GM12874 (cell line): ENCODE data around the gene PTCHD4.

Experiments used
- TF ChIP-seq, protein P1 (sequence below): IDR thresholded peaks from 2 replicates; pipeline ENCODE4 v1.5.1; 2011; ENCODE audit warnings: low read depth, mild to moderate bottlenecking, control low read depth, low read length, moderate library complexity; ENCODE audit not compliant: insufficient read depth

PTCHD4 gene

GRCh38 chr6:48075181-48075580 lies 35.8 kb downstream of the PTCHD4 start:
- TF ChIP-seq, protein P1, sequence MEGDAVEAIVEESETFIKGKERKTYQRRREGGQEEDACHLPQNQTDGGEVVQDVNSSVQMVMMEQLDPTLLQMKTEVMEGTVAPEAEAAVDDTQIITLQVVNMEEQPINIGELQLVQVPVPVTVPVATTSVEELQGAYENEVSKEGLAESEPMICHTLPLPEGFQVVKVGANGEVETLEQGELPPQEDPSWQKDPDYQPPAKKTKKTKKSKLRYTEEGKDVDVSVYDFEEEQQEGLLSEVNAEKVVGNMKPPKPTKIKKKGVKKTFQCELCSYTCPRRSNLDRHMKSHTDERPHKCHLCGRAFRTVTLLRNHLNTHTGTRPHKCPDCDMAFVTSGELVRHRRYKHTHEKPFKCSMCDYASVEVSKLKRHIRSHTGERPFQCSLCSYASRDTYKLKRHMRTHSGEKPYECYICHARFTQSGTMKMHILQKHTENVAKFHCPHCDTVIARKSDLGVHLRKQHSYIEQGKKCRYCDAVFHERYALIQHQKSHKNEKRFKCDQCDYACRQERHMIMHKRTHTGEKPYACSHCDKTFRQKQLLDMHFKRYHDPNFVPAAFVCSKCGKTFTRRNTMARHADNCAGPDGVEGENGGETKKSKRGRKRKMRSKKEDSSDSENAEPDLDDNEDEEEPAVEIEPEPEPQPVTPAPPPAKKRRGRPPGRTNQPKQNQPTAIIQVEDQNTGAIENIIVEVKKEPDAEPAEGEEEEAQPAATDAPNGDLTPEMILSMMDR, result no peak

GRCh38 chr6:48073976-48074767 lies 36.8 kb downstream of the PTCHD4 start:
- TF ChIP-seq, protein P1, result no peak

- TF ChIP-seq, protein P1, result no peak
Measured at GRCh38 chr6:48071833-48072232, 39.2 kb downstream of the PTCHD4 start.

- TF ChIP-seq, protein P1, result no peak
Measured at GRCh38 chr6:48069280-48069679, 41.7 kb downstream of the PTCHD4 start.

GRCh38 chr6:48068278-48069251 lies 42.4 kb downstream of the PTCHD4 start:
- TF ChIP-seq, protein P1, result no peak

DNA sequence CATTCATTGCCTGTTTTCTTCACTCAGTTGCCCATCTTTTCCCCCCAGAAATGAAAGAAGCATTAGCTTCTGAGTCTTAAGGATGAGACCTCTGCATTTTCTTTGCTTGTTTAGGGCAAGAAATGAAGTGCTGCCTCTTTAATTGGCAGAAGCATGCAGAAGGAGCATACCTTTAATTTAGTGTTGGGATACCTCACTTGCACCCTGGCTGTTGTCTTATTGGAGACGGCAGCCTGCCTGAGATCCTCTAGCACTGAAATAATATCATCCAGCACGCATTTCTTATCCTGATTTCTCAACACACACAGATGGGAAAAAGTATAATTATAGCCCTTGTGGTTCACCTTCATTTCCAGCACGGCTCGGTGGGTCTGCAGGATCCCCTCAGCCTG lies 43.1 kb downstream of the PTCHD4 start:
- TF ChIP-seq, protein P1, result no peak

DNA sequence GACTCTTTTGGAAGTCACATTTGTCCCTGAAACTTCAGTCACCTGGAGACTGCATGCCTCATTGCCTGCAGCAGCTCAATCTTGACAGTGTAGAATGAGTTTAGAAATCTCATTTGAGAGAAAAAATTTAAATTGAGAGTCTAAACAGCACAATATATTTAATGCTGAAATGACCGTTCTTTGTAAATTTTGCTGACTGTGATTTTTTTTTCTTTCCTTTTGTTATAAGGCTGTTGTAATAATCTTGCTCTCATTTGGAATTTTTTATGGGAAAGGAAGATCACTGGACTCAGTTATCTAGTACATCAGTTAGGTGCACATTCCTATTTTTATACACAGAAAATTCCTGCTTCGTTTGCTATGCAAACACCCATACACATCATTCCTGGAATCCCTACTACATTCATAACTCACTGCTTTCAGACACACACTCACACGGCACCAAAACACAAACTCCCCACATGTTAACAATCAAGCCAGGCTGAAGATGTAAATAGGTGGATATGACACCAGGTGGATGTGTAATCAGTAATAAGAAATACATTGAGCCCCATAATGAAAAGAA lies 43.8 kb downstream of the PTCHD4 start:
- TF ChIP-seq, protein P1, result no peak
